ENCODE data around the gene PACRG.

Gene PACRG

DNA sequence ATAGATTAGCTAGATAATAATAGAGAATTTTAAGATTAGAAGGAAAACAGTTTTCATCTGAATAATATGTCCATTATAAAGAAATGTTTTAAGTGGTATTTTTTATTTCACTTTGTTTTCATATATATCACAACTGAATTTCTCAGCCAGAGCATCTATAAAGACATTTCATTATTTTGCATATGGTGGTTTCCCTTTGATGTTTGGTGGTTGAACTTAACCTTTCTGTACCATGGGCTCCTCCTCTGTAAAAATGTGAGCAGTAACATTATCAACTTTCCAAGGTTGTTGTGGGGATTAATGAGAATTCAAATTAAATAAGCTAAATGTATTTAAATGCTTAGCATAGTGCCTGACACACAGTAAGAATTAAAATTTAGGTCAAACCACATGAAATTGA is 567.0 kb downstream of the PACRG start:
- no peak for DNase-seq (ENCODE audit: low read depth)
- no peak for TF ChIP-seq CTCF (conservative IDR thresholded peaks at IDR 0.05; ENCODE audit: low read depth, low read length)
- H3K4me3 ChIP-seq (ENCODE audit: low read depth, low read length), result no peak overlapping the region

DNA sequence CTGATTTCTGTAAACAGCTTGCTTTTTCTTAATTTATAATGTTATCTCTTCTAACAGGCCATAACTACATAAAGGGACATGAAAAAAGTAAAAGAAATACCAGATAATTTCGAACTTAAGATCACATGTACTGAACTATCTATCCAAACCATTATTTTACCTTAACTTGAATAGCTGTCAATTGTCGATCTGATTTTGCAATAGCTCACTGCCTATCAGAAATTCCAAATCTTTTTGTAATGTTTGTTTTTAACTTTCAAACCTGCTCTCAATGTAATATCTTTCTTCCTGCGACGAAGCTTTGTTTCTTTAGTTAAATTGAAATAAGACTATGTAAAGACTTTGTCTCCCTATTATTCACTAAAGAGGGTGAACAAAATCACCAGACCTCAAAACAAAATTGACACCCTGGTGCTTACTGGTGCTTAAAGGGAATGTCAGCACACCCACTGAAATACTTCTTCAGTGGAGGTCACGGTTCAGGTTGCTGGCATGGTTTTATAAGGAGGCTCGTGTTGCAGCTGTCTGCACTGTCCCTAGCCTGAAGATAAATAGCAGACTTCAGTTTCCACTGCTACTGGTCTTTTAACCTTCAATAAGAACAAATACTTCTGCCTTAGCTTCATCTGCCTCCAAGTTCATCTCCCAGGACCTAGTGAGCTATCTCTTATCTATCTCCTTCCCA is 569.2 kb downstream of the PACRG start:
- H3K4me3 ChIP-seq (ENCODE audit: low read depth, low read length), result no peak overlapping the region
- TF ChIP-seq CTCF (conservative IDR thresholded peaks at IDR 0.05; ENCODE audit: low read depth, low read length), result no peak
- peak; percentile 80 for DNase-seq (ENCODE audit: low read depth)

DNA sequence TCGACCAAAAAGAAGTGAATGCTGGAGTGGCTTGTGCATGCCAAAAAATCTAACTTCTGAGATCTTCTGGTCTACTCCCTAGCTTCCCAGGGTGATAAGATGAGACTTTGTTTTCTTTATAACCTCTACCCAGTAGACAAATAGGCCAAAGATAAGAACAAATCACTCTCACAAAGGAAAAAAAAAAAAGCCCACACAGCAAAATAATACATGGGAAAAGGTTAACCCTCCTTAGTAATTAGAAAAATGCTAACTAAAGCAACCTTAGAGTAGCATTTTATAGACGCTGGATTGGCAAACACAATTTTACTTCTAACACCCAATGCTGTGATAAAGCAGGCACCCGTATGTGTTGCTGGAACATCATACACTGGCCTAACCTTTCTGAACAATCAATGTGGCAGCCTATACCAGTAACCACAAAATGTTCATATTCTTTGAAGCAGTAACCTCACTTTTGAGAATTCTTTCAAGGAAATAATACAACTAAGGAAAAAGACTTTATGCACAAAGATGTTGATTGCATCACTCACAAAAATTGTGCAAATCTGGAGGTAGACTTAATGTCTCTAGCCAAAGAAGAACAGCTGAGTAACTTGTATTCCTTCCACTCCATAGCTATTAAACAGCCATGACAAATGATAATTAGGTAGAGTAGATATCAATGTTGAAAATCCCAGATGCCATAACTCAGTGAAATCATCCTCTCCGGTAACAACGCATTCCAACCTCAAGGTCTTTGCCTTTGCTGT is 570.5 kb downstream of the PACRG start:
- TF ChIP-seq CTCF (conservative IDR thresholded peaks at IDR 0.05; ENCODE audit: low read depth, low read length), result no peak
- peak; percentile 61 for DNase-seq (ENCODE audit: low read depth)

DNA sequence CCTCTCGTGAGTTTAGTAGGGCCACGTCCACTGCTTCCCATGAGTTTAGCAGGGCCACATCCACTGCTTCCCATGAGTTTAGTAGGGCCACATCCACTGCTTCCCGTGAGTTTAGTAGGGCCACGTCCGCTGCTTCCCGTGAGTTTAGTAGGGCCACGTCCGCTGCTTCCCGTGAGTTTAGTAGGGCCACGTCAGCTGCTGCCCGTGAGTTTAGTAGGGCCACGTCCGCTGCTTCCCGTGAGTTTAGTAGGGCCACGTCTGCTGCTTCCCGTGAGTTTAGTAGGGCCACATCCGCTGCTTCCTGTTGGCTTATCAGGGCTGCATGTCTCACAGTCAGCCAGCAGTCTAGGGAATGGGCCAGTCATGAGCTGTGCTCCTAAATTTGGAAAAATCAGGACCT is 573.1 kb downstream of the PACRG start:
- no peak for TF ChIP-seq CTCF (conservative IDR thresholded peaks at IDR 0.05; ENCODE audit: low read depth, low read length)
- no peak overlapping the region for H3K4me3 ChIP-seq (ENCODE audit: low read depth, low read length)
- DNase-seq (ENCODE audit: low read depth), result no peak

More for the DNA sequence above, 570.5 kb downstream of the PACRG start:
- H3K4me3 ChIP-seq (ENCODE audit: low read depth, low read length), result no peak overlapping the region

GRCh38 chr6:163301726-163302635 is 574.2 kb downstream of the PACRG start:
- no peak overlapping the region for H3K4me3 ChIP-seq (ENCODE audit: low read depth, low read length)
- no peak for TF ChIP-seq CTCF (conservative IDR thresholded peaks at IDR 0.05; ENCODE audit: low read depth, low read length)
- DNase-seq (ENCODE audit: low read depth), result peak; percentile 25

- peak; percentile 65 for DNase-seq (ENCODE audit: low read depth)
- no peak overlapping the region for H3K4me3 ChIP-seq (ENCODE audit: low read depth, low read length)
- no peak for TF ChIP-seq CTCF (conservative IDR thresholded peaks at IDR 0.05; ENCODE audit: low read depth, low read length)
Observed at GRCh38 chr6:163302747-163303146, 575.0 kb downstream of the PACRG start.

All from choroid plexus epithelial cell (primary cell).